A673 (cell line): ENCODE data around the gene NBEA.

ENCODE experiments used
- EZH2 ChIP-seq: fragments of 200-600 bp; sonication (generic); IDR thresholded peaks from 2 replicates; pipeline ENCODE4 v1.6.1; 2017; ENCODE audit warnings: borderline replicate concordance, low read depth, mild to moderate bottlenecking, mixed read lengths, antibody characterized with exemption, low read length; ENCODE audit not compliant: poor library complexity, severe bottlenecking
- TF ChIP-seq, protein P1 (sequence below): fragments of 300-800, 200-600 bp; sonication (generic); conservative IDR thresholded peaks from 2 replicates; pipeline ENCODE4 v1.5.1; 2017; ENCODE audit warnings: low read depth, mild to moderate bottlenecking, antibody characterized with exemption, low read length, moderate library complexity, mixed read lengths

DNA sequence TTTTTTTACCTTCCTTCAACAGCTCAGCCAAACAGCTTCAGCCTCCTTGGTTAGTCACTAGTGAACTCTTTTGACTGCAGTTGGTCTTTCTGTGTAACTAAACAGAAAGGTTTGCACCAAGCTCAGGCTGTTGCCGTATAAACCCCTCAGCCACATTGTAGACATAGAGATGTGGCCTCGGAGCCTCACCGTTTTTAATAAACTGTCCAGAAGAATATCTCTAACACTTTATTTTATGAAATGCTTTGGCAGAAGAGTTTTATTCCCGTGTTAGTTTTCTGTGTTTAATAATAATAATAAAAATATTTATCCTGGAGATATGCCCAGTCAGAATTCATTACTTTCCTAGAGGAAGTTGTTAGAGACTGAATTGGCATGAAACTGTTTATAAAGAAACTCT is 706.1 kb downstream of the NBEA start:
- TF ChIP-seq, protein P1, sequence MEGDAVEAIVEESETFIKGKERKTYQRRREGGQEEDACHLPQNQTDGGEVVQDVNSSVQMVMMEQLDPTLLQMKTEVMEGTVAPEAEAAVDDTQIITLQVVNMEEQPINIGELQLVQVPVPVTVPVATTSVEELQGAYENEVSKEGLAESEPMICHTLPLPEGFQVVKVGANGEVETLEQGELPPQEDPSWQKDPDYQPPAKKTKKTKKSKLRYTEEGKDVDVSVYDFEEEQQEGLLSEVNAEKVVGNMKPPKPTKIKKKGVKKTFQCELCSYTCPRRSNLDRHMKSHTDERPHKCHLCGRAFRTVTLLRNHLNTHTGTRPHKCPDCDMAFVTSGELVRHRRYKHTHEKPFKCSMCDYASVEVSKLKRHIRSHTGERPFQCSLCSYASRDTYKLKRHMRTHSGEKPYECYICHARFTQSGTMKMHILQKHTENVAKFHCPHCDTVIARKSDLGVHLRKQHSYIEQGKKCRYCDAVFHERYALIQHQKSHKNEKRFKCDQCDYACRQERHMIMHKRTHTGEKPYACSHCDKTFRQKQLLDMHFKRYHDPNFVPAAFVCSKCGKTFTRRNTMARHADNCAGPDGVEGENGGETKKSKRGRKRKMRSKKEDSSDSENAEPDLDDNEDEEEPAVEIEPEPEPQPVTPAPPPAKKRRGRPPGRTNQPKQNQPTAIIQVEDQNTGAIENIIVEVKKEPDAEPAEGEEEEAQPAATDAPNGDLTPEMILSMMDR, result no peak
- no peak for TF ChIP-seq EZH2
